Measurements from ENCODE around the gene SORCS1. TPM values are rescaled to one million over a fixed set of nuclear protein-coding genes. Genes with fewer than 3 reads are reported as not detected.

SORCS1 gene
- total RNA-seq, 1 experiment from 2014 or later = not detected

GRCh38 chr10:106625751-106626150 is 538.8 kb downstream of the SORCS1 start:
- CTCF ChIA-PET = no interaction called here
- no peak overlapping the region for H3K9ac ChIP-seq (ENCODE audit: low read length)

More at GRCh38 chr10:106625751-106626150, 538.8 kb downstream of the SORCS1 start:
- DNase-seq (ENCODE audit: low read depth, low spot score) (no peak), ATAC-seq (no peak)
- H3K4me3 ChIP-seq (replicated peaks in 1 of 2; ENCODE audit: low read depth in 1 of 2, low read length in 2 of 2) = no peak overlapping the region
- H2AFZ ChIP-seq (ENCODE audit: low read depth, low read length, poor library complexity, severe bottlenecking) = no peak overlapping the region
- ChIA-PET POLR2A (no interaction called here), RAD21 (ENCODE audit: low non-redundant PET in 1 of 2, low total read pairs in 2 of 2, uncharacterized antibody in 2 of 2, unreplicated experiment in 2 of 2) (no interaction called here)
- no peaks in the 10 kb centered on the region for H4K20me1 ChIP-seq (ENCODE audit: insufficient read depth)
- TF ChIP-seq EGR1 (IDR thresholded peaks at IDR 0.05; ENCODE audit: low read depth) = no peak
- TF ChIP-seq ZNF274 (IDR thresholded peaks at IDR 0.05; ENCODE audit: low read depth, low read length) = no peak
- no peak for TF ChIP-seq CEBPB (IDR thresholded peaks at IDR 0.05; ENCODE audit: low read depth)
- TF ChIP-seq SRF (IDR thresholded peaks at IDR 0.05; ENCODE audit: low read depth) = no peak
- no peak for TF ChIP-seq ELF1 (IDR thresholded peaks at IDR 0.05; ENCODE audit: borderline replicate concordance, low read depth)
- TF ChIP-seq, protein P1, sequence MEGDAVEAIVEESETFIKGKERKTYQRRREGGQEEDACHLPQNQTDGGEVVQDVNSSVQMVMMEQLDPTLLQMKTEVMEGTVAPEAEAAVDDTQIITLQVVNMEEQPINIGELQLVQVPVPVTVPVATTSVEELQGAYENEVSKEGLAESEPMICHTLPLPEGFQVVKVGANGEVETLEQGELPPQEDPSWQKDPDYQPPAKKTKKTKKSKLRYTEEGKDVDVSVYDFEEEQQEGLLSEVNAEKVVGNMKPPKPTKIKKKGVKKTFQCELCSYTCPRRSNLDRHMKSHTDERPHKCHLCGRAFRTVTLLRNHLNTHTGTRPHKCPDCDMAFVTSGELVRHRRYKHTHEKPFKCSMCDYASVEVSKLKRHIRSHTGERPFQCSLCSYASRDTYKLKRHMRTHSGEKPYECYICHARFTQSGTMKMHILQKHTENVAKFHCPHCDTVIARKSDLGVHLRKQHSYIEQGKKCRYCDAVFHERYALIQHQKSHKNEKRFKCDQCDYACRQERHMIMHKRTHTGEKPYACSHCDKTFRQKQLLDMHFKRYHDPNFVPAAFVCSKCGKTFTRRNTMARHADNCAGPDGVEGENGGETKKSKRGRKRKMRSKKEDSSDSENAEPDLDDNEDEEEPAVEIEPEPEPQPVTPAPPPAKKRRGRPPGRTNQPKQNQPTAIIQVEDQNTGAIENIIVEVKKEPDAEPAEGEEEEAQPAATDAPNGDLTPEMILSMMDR (IDR thresholded peaks at IDR 0.05 in 2 of 3, conservative IDR thresholded peaks at IDR 0.05 in 1 of 3; ENCODE audit: borderline replicate concordance in 1 of 3, insufficient read depth in 1 of 3, low read depth in 2 of 3, low read length in 2 of 3) = no peak
- no peak for TF ChIP-seq JUND (IDR thresholded peaks at IDR 0.05)
- no peak for TF ChIP-seq ZFX (IDR thresholded peaks at IDR 0.05)
- TF ChIP-seq, protein P2, sequence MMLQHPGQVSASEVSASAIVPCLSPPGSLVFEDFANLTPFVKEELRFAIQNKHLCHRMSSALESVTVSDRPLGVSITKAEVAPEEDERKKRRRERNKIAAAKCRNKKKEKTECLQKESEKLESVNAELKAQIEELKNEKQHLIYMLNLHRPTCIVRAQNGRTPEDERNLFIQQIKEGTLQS (IDR thresholded peaks at IDR 0.05) = no peak
- no peak for TF ChIP-seq RAD21 (IDR thresholded peaks at IDR 0.05; ENCODE audit: low read depth)
- no peak for TF ChIP-seq REST (IDR thresholded peaks at IDR 0.05; ENCODE audit: low read depth)
- TF ChIP-seq SP1 (IDR thresholded peaks at IDR 0.05; ENCODE audit: low read depth) = no peak
- no peak for TF ChIP-seq EZH2 (IDR thresholded peaks at IDR 0.05)
- TF ChIP-seq TCF7L2 (IDR thresholded peaks at IDR 0.05; ENCODE audit: borderline replicate concordance, extremely low read depth, insufficient read depth, insufficient read length) = no peak
- TF ChIP-seq EZH2phosphoT487 (IDR thresholded peaks at IDR 0.05; ENCODE audit: borderline replicate concordance) = no peak
- no peak for TF ChIP-seq POLR2AphosphoS5 (IDR thresholded peaks at IDR 0.05; ENCODE audit: low read depth, low read length)
- TF ChIP-seq, protein P3, sequence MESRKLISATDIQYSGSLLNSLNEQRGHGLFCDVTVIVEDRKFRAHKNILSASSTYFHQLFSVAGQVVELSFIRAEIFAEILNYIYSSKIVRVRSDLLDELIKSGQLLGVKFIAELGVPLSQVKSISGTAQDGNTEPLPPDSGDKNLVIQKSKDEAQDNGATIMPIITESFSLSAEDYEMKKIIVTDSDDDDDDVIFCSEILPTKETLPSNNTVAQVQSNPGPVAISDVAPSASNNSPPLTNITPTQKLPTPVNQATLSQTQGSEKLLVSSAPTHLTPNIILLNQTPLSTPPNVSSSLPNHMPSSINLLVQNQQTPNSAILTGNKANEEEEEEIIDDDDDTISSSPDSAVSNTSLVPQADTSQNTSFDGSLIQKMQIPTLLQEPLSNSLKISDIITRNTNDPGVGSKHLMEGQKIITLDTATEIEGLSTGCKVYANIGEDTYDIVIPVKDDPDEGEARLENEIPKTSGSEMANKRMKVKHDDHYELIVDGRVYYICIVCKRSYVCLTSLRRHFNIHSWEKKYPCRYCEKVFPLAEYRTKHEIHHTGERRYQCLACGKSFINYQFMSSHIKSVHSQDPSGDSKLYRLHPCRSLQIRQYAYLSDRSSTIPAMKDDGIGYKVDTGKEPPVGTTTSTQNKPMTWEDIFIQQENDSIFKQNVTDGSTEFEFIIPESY (IDR thresholded peaks at IDR 0.05; ENCODE audit: extremely low read depth, insufficient replicate concordance, low read length) = no peak
- intact Hi-C loops (cut with micrococcal nuclease) = loop anchor here (2.0 kb wide), 1 partner anchor 1919 kb away; no protein-coding TSS in a partner anchor
- H3K79me2 ChIP-seq (ENCODE audit: insufficient read depth, low read length) = no peaks in the 10 kb centered on the region
- H3K4me1 ChIP-seq (ENCODE audit: control insufficient read depth in 1 of 2, insufficient read depth in 2 of 2, low read length in 2 of 2) = no peaks in the 10 kb centered on the region
- BruUV-seq (replicated peaks) = no TSS peak
- H3K9me3 ChIP-seq (ENCODE audit: control insufficient read depth in 1 of 2, insufficient read depth in 1 of 2, low read depth in 1 of 2, low read length in 2 of 2) = peaks cover 2 to 5% of the 10 kb centered on the region in 2 experiments; a peak in 3 of 4 replicates
- no peaks in the 10 kb centered on the region for H3K36me3 ChIP-seq (ENCODE audit: control insufficient read depth in 1 of 2, insufficient read depth in 2 of 2, low read length in 2 of 2)
- no peak overlapping the region for H3K4me2 ChIP-seq (ENCODE audit: low read length)
- no peak overlapping the region for H3K27ac ChIP-seq (ENCODE audit: low read depth, low read length)
- no peaks in the 10 kb centered on the region for H3K27me3 ChIP-seq (ENCODE audit: insufficient read depth, low read length)
- no peaks in the 10 kb centered on the region for H3K9me2 ChIP-seq (ENCODE audit: insufficient read depth)

All from HCT116 (cell line).